Stimulated activated CD4-positive, alpha-beta T cell treated with anti-CD3 and anti-CD28 coated beads, TNF-alpha, amount 100 ng/mL, for 1 hour (primary cell): ENCODE data around the gene IER3IP1.
"Not testable (repeated sequence)": the region's sequence is repeated elsewhere in the genome, so short reads cannot be mapped to it uniquely, and the experiment has no call there.

Source experiments
- DNase-seq, 3 donors: peaks; one replicate each; pipeline ENCODE4 v3.0.0-alpha.2; 2020; ENCODE audit warnings: low read depth in 3 of 3, low spot score in 1 of 3

IER3IP1 gene, protein sequence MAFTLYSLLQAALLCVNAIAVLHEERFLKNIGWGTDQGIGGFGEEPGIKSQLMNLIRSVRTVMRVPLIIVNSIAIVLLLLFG

DNA sequence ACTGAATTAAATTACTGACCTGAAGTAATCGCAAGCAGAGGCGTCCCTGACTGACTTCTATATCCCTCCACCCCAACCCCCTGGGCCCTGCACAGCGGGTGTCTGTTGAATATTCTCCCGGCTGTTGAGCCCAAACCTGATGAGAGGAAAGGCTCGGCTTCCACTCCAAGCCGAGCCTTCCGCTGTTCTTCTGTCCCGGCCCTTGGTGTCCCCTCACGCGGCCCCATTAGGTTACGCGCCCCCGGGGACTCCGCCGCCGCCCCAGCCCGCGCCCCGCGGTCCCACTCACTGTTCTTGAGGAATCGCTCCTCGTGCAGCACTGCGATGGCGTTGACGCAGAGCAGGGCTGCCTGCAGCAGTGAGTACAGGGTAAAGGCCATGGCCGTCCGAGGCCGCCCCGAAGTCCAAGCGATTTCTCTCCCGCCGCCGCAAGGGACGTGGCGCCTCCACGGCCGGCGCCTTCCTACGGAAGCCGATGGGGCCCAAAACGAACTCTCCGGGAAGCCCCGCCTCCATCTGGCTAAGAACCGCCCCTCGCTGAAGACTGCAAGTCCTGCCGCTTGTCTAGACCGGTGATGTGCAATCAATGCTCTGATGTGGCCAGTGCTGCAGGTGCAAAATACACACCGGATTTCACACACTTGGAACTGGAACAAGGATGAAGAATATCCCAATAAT is at the start of gene IER3IP1:
Gene IER3IP1 (minus strand): TSS at position 467 of the 678 bp plus-strand sequence. CDS start 87 bp downstream, at position 380.
- DNase-seq = peak; percentile 68 to 86 (median 75)

DNA sequence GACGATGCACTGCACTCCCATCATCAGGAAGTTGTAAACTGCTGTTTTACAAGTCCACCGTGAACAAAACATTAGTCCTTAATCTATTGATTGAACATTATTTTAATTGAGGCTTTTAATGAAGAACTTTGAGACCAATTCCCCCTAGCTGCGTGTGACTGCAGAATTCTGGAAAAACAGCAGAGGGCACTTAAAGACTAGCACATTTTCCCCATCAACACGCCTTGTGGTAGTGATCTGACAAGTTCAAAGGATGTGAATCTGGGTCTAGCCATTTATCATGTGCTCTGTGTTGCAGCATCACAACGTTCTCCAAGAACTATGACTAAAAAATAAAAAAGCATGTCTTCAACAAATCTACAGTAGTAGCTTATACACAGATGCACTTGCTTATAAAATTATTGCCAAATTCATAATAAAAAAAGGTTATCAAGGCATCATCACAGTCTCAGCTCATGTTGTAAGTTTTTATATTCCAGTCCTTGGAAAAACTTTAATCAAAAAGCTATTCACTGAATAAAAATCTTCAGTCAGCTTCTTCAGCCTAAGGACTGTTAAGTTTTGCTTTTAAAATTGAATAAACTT is 39.5 kb upstream of the IER3IP1 start:
- no peak for DNase-seq

DNA sequence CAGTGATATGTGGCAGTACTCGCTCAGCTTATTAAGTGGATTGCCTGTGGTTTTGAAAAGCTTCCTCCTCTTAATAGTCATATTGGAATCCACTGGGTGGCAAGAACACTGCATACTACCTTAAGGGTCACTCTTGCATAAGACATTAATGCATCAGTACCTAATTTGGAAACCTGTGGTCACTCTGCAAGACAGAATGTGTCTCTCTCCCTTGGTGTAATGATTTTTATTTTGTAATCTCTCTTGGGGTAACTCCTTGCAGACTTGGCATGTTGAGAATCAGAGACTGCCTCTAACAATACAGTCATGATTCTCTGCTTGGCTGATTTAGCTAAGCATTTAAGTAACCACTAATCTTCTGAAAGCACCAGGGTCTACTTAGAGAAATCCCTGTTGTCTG is 33.0 kb upstream of the IER3IP1 start:
- DNase-seq = no peak

DNA sequence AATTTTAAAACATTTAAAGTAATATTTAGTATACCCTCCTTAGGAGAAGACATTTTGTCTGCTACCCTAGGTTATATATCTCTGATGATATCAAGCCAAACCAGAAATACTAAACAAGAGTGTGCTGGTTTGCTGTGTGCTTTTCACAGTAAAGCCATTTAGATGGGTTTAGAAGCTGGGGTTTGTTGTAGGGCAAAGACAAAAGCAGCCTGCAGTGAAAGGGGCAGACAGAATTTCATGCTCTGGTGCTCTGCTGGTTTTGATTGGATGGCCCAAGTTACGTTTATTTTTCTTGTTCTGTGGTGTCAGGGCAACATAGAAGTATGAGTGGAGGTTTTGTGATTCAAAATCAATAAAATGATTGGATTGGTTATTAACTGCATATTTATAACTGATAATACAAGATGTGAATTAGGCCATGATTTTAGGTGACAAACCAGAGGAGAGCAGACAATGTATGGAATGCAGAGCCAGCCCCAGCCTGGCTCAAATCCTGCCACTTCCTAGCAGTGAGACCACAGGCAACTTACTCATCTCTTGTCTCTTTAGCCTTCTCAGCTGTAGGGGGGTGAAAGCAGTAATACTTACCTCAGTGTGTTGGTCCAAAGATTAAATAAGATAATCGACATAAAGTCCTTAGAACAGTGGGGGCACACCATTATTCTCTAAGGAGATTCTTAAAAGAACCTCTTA is 30.9 kb upstream of the IER3IP1 start:
- no peak for DNase-seq

DNA sequence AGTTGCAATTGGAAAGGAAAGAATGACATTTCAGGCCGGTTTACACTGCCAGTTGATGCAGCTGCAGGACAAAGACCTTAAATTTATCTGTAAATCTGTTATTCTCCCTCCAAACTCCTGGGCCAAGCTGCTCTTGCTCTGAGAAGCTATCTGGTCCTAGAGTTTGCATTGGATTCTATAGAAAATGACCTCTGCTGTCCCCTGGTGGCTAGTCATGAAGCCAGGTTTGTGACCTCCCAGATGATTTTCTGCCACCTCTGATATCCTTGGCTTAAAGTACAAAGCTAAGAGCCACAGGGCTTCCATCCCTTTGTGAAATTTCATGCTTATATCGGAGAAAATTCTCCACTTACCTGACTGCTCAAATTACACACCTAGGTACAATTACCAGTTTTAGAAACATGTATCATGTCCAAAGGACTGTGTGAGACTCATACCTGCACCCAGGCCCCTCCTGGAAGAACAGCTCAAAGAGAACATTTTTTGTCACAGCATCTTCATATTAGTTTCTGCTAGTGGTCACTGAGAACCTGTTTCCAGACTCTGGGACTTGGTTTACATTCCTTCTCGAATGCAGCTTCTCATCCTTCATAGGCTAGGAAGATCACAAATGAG is 28.9 kb upstream of the IER3IP1 start:
- DNase-seq = no peak

DNA sequence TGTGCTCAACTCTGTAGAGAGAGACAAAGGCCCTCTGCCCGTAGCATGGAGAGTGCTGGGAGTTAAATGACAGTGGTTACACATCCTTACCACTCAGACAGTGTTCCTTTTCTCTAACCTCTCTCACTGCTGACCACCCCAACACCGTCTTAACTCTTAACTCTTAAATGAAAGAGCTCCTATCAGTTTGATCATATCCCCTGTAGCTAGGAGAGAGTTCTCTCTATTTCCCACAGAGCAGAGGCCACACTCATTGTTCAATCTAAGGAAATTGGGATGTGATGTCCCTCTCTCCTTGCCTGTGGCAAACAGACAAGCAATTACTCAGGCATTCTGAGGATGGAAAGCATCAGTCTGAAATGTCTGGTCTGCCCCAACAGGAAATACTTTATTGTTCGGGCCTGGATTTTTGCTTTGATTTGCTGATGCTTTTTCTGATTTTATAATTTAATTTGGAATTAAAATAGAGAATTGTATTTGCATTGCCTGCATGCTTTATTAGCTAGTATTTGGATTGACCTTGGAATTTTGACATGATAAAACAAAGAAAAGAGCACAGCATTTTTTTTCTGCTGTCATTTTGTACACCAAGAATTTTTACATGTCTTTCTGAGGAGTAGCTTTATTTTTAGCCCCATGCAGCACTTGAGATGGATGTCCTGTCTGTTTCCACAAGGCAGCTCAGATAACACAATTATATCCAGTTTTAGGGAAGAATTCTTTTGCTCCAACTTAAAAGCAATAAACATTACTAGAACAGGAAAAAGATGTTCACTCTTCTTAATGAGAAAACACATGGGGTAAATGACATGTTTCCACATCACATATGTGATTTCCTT is 27.7 kb upstream of the IER3IP1 start:
- no peak for DNase-seq

DNA sequence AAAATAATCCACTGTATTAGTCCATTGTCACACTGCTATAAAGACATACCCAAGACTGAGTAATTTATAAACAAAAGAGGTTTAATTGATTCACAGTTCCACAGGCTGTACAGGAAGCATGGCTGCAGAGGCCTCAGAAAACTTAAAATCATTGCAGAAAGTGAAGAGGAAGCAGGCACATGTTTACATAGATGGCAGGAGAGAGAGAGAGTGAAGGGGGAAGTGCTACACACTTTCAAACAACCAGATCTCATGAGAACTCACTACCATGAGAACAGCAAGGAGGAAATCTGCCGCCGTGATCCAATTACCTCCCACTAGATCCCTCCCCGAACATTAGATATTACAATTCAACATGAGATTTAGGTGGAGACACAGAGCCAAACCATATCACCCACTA is 19.8 kb upstream of the IER3IP1 start:
- not testable (repeated sequence) for DNase-seq

DNA sequence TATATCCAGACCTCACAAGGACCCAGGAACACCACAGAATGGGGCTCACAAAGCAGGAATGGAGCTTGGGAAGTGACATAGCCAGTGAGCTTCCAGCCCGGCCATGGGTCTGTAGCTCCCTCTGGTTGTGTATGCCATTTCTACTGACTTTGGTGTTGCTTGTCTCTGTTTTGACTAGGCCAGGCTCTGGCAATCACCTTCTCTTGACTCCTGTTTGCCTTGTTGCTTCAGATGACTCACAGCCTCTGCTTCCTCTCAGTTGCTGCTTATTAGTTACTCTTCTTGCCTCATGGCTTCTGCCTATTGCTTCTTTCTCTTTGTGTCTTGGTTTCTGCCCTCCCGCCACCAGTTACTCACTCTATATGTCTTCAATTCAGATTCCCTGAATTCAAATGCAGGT is 15.8 kb upstream of the IER3IP1 start:
- no peak for DNase-seq

DNA sequence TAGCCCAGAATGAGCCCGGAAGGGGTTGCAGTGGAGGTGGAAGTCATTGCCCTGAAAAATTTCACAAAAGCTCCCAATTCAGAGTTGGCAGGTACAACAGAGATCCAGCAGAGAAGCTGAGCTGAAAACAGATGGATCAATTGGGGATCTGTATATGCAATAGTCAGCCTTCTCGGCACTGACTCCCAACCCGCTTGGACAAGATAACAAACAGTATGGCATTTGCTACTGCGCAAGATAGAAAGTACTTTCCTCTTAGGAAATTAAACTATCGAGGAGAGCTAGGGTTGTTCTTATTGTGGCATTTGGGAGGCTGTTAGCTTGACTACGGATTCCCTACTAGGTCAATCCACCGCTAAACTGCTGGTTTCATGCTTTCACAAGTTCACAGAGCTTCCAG is 11.6 kb upstream of the IER3IP1 start:
- no peak for DNase-seq

DNA sequence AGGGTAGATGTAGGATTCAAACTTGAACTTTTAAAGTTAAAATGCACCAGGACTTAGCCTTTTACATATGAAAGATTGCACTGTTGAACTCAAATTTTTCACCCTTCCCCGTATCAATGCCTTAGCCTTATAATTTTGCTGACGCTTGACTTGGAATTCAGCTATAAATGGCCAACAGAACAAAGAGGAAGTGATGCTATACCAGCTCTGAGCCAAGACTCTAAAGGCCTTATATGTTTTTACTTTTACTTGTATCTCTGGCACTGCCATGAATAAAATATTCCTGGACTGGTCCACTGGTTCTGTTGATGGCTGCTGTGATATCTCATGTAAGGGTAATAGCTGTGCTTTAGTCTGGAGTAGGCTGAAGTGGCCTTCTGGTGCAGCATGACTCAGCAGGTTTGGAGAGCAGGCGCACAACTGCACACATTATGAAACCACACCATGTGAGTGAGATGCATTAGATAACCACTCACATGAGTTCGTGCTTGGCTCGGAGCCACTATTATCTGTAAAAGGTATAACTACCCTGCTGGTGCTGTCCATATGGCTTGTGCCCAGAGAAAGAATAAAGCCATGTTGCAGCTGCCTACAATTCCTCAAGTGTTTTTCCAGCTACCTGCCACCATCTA is 8.4 kb upstream of the IER3IP1 start:
- no peak for DNase-seq

DNA sequence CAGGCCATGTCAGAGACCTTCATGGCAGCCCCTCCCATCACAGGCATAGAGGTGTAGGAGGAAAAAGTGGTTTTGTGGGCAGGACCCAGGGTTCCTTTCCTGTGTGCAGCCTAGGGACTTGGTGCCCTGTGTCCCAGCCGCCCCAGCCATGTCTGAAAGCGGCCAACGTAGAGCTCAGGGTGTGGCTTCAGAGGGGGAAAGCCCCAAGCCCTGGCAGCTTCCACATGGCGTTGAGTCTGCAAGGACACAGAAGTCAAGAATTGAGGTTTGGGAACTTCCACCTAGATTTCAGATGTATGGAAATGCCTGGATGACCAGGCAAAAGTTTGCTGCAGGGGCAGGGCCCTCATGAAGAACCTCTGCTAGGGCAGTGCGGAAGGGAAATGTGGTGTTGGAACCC is 6.0 kb upstream of the IER3IP1 start:
- not testable (repeated sequence) for DNase-seq

DNA sequence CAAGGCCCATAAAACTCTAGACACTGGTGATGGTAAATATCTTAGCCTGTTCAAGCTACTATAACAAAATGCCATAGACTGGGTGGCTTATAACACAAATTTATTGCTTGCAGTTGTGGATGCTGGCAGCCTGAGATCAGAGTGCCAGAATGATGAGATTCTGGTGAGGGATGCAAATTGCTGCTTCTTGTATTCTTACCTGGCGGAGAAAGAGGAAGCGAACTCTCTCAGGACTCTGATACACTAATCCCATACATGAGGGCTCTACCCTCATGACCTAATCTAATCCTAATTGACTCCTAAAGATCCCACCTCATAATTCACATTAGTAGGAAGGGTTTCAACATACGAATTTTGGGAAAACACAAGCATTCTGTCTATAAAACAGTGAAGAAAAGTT is 4.6 kb upstream of the IER3IP1 start:
- no peak for DNase-seq

DNA sequence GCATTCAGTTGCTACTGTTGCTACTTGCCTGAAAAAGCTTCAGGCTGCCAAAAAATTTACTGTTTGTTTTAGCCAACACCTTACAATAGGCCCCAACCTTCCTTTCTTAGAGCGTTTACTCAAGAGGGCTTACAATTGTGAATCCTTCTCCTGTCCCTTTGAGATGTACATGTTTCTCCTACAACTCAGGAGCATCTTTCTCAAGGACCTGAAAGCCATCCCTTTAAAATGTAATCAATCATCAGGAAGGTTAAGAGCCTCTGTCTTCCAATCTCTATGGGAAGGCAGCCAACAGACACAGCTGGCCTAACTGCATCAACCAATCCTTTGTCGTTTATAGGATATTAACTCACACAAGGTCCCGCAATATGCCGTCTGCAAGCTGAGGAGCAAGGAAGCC is 3.4 kb upstream of the IER3IP1 start:
- no peak for DNase-seq

DNA sequence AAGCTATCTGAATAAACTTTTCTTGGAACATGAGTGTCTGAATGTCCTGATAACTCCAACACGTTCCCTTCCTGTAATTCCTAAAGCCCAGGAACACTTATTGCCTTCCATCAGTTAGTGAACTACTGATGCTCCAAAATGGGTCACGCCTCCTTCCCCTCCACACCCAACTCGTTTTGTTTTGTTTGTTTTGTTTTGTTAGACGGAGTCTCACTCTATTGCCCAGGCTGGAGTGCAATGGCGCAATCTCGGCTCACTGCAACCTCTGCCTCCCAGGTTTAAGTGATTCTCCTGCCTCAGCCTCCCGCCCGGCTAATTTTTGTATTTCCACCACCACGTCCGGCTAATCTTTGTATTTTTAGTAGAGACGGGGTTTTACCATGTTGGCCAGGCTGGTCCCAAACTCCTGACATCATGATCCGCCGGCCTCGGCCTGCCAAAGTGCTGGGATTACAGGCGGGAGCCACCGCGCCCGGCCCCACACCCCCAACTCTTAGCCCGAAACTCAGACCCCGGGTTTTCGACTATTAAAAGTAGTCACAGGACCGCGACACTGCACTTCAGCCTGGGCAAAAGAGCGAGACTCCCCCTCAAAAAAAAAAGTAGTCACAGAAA is 774 bp downstream of the IER3IP1 start:
- DNase-seq = no peak

DNA sequence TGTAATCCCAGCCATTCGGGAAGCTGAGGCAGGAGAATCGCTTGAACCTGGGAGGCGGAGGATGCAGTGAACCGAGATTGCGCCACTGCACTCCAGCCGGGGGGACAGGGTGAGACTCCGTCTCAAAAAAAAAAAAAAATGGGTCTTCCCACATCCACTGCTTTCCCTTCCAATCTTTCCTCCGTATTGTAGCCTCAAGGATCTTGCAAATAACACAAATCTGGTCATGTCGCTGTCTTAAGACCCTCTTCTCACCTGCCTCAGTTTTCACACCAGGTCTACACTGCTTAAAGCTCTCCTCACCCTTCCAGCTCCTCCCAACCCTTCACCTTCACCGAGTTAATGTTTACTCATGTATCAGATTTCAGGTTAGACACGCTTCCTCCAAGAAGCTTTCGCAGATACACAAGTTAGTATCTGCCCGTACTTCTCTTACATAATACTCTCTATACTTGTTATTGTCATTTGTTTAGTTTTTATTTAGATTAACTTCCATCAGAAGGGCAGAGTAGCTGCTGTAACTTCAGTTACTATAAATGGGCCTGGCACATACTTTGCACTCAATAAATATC is 1.5 kb downstream of the IER3IP1 start:
- DNase-seq = no peak

DNA sequence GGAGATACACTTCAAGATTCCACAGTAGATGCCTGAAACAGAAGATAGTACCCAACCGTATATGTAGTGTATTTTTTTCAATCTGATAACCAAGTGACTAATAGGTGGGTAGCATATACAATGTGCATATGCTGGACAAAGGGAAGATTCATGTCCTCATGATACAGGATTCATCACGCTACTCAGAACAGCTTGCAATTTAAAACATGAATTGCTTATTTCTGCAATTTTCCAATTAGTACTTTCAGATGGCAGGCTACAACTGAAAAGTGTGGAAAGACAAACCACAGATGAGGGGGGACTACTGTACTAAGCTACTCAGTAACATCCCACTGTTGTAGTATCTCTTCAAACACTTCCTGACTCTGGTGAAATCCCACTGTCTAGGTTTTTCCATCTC is 3.7 kb downstream of the IER3IP1 start:
- no peak for DNase-seq

DNA sequence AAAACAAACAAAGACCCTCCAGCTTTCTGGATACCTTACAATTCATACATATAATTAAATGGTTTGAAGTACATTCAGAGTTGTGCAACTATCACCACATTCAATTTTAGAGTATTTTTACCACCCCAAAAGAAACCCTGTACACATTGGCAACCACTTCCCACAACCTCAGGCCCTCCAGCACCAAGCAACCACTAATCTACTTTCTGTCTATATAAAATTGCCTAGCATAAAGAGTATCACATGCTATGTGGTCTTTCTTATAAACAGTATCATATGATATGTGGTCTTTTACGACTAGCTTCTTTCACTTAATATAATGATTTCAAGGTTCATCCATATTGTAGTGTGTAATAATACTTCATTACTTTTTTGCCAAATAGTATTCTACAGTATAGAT is 7.3 kb downstream of the IER3IP1 start:
- DNase-seq = no peak

DNA sequence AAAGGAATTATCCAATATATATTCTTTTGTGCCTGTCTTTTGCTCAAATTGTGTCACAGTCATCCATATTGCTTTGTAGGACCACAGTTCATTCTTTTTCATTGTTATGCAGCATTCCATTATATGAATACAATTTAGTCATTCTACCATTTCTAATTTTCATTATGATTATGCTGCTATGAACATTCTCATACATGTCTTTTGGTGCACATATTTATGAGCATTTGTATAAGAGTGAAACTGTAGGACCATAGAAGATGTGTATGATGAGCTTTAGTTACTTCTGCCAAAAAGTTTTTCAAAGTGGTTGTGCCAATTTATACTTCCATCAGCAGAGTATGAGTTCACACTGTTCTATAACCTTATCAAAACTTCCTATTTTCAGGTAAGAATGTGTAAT is 7.7 kb downstream of the IER3IP1 start:
- DNase-seq = no peak

DNA sequence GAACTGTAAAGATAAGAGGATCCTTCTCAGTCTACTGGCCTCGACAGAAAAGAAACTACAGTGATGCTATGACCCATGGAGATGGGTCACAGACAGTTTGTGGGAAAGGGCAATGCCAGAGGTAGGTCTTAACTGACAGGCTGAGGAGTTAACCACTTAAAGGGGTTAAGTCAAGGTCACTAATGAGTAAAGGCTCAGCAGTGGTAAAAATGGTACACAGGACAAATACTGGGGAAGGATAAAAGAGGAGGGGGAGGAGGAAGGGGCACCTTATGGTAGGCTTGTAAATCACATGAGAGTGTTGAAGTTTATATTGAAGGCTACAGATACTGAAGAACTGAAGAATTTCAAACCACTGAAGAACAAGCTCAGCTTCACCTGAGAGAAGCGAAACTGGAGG is 9.9 kb downstream of the IER3IP1 start:
- DNase-seq = no peak

DNA sequence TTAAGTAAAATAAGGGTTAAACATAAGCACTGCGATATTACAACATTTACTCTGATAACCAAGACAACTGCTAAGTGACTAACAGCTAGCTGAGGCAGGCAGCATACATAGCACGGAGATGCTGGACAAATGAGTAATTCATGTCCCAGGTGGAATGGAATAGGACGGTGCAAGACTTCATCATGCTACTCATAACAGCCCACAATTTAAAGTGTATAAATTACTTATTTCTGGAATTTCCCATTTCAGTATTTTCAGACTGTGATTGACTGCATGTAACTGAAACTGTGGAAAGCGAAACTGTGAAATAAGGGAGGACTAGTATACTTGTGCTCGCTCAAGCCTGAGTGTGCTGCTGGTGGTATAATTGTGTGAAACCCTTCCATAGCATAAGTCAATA is 12.9 kb downstream of the IER3IP1 start:
- no peak for DNase-seq
